ENCODE data around the gene RAB6A.

- TF ChIP-seq, protein P1, sequence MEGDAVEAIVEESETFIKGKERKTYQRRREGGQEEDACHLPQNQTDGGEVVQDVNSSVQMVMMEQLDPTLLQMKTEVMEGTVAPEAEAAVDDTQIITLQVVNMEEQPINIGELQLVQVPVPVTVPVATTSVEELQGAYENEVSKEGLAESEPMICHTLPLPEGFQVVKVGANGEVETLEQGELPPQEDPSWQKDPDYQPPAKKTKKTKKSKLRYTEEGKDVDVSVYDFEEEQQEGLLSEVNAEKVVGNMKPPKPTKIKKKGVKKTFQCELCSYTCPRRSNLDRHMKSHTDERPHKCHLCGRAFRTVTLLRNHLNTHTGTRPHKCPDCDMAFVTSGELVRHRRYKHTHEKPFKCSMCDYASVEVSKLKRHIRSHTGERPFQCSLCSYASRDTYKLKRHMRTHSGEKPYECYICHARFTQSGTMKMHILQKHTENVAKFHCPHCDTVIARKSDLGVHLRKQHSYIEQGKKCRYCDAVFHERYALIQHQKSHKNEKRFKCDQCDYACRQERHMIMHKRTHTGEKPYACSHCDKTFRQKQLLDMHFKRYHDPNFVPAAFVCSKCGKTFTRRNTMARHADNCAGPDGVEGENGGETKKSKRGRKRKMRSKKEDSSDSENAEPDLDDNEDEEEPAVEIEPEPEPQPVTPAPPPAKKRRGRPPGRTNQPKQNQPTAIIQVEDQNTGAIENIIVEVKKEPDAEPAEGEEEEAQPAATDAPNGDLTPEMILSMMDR (IDR thresholded peaks at IDR 0.05): no peak
- TF ChIP-seq POLR2A (IDR thresholded peaks at IDR 0.05) (no peak), EP300 (IDR thresholded peaks at IDR 0.05) (no peak)
Observed at GRCh38 chr11:73664877-73665276, 96.0 kb downstream of the RAB6A start.
